ENCODE data around the gene CDYL.

The CDYL gene, protein sequence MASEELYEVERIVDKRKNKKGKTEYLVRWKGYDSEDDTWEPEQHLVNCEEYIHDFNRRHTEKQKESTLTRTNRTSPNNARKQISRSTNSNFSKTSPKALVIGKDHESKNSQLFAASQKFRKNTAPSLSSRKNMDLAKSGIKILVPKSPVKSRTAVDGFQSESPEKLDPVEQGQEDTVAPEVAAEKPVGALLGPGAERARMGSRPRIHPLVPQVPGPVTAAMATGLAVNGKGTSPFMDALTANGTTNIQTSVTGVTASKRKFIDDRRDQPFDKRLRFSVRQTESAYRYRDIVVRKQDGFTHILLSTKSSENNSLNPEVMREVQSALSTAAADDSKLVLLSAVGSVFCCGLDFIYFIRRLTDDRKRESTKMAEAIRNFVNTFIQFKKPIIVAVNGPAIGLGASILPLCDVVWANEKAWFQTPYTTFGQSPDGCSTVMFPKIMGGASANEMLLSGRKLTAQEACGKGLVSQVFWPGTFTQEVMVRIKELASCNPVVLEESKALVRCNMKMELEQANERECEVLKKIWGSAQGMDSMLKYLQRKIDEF

DNA sequence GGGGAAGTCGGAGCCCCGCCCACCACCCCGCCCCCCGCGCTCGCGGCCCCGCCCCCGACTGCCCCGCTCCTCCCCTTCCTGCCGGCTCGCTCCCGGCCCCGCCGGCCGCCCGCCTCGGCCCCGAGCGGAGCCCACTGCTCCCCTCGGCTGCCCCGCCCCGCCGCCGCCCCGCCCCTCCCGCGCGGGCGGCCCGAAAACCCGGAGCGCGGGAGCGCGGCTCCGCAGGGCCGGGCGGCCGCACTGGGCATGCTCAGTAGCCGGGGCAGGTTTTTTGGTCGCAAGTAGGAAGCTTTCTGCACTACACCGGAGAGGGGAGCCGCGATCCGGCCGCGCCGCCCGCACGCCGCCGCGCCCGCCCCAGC lies at the start of gene CDYL:
TSS of gene CDYL (plus strand) at position 274 of the 362 bp plus-strand sequence. CDS start 380 bp downstream, outside the sequence.
- peak; percentile 73 to 77 for ATAC-seq

DNA sequence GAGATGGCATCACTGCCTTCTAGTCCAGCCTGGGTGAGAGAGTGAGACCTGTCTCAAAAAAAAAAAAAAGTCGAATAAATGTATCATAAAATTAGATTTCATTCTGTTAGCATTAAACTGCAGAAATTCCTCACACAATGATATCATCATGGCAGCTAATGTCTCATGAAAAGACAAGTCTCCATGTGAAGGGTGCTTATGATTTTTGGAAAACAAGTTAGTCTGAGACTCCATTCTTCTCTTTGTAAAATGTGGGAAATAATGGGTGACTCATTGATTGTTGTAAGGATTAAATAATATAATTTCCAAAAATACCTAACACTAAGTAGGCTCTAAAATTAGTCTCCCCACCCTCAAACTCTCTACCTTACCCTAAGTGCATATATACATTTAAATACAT lies 49.6 kb upstream of the CDYL start:
- no peak for ATAC-seq

DNA sequence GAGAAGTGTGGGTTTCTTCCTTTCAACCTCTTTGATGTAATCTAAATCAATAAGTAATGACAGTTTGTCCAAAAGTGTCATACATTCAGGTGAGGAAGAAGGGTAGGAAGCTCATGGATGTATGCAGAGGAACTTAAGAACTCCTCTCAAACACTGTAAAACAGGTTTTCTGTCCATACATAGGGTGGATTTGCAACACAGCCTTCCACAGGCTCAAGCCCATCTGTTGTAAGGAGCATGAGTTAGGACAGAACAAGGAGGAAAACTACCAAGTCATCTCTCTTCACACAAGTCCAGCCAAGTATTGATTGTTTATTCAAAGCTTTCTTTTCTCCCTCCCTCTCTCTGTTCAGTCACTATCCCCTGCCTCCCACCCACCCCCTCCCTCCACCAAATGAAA lies 49.0 kb upstream of the CDYL start:
- no peak for ATAC-seq

- no peak for ATAC-seq
Measured at GRCh38 chr6:4727671-4728435, 48.4 kb upstream of the CDYL start.

- ATAC-seq = no peak
Measured at GRCh38 chr6:4728436-4728769, 47.8 kb upstream of the CDYL start.

- no peak for ATAC-seq
Measured at GRCh38 chr6:4728926-4729325, 47.3 kb upstream of the CDYL start.

DNA sequence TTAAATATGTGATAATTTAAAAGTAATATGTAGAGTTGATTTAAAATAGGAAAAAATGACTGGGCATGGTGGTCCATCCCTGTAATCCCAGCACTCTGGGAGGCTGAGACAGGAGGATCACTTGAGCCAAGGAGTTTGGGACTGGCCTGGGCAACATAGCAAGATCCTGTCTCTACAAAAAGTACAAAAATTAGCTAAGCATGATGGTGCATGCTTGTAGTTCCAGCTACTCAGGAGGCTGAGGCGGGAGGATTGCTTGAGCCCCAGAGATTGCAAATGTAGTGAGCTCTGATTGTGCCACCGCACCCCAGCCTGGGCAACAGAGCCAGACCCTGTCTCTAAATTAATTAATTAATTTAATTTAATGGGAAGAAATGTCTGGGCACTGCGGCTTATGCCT lies 44.2 kb upstream of the CDYL start:
- ATAC-seq = no peak

- no peak for ATAC-seq
Measured at GRCh38 chr6:4732691-4733315, 43.4 kb upstream of the CDYL start.

DNA sequence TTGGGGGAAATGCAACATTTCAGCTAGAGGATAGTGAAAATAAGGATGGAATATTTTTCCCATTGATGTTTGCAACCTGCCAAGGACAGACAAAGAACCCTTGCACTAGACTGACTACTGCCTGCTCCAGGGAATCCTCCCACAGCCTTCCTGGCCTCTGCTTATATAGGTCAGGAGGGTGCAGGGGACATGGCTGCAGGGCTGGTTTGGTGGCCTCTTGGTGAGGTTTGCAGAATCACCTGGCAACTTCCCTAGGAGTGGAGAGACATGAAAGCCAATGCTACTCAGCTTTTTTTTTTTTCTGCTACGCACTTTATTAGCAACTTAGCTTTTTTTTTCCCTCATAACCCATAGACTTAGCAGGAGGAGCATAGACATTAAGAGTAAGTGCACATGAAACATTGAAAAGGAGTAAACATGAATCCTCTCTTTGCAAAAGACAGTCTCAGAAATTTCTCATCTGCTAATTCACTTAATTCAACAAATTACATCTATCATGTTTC lies 39.8 kb upstream of the CDYL start:
- ATAC-seq = no peak

- ATAC-seq = no peak
Measured at GRCh38 chr6:4740032-4740431, 36.2 kb upstream of the CDYL start.

DNA sequence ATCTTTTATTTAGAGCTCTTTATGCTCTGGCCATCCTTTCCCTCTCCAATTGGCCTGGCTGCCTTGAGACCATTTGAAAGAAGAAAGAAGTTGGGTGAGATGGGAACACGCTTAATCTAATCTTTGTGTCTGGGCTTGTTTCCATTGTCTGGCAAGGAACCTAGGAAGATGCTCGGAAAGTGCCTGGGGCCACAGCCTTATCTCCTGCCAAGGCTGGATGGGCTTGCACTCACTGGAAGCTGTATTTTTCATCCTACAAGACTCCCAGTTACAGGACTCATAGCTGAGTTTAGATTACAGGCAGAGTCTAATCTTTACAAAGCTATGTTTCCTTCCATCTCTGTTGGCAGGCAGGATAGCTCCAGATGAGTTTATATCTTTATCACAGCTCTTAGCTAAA lies 33.1 kb upstream of the CDYL start:
- ATAC-seq = no peak

GRCh38 chr6:4743926-4744325 lies 32.3 kb upstream of the CDYL start:
- ATAC-seq = no peak

GRCh38 chr6:4747588-4747987 lies 28.6 kb upstream of the CDYL start:
- no peak for ATAC-seq

GRCh38 chr6:4751823-4752464 lies 24.3 kb upstream of the CDYL start:
- no peak for ATAC-seq

DNA sequence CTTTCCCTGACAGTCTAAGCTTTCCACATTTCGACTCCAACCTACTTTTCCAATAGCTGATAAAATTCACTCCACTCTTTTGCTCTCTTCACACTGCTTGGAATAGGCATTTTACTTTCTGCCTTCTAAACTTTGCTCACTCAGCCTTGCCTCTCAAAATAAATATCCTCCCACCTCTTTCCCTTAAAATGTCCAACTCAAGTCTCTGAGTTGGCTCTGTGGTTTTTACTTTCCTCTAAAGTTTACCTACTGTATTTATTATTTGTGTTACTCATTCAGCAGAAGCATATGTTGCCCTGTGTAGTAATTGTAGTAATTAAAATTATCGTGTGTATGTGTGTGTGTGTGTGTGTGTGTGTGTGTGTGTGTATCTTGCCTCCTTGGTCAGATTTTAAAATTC lies 20.0 kb upstream of the CDYL start:
- no peak for ATAC-seq

- no peak for ATAC-seq
Measured at GRCh38 chr6:4759997-4760396, 16.2 kb upstream of the CDYL start.

DNA sequence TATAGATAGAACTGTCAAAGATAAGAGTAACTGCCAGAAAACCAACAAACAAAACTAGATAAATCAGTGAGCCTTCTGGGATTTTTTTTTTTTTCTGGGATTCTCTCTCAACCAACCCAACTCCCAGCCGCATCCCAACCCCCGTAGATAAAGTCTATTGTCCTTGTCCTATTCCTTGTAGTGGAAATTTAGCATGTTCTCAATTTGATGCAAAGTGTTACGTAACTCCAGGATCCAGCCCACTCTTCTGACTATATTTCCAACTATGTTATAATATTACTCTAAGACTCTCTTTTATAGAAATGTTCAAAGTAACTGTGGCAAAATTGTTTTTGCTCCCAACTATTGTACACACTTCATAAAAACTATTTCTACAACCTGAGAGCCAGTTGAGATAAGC lies 15.4 kb upstream of the CDYL start:
- no peak for ATAC-seq

- no peak for ATAC-seq
Measured at GRCh38 chr6:4762294-4762693, 13.9 kb upstream of the CDYL start.

DNA sequence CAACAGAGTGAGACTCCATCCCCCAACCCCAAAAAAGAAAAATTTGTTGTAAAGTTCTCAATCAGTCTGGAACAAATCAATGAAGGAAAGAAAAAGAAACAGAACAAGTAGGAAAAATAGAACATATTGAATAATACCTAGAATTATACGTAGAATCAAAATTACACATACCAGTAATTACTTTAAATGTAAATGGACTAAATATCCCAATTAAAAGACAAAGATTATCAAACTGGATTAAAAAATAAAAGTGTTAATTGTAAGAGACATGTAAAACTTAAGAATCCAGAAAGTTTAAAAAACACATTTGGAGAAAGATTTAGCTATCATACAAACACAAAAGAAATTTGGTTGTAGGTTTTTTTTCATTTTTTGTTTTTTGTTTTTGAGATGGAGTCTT lies 12.3 kb upstream of the CDYL start:
- no peak for ATAC-seq

DNA sequence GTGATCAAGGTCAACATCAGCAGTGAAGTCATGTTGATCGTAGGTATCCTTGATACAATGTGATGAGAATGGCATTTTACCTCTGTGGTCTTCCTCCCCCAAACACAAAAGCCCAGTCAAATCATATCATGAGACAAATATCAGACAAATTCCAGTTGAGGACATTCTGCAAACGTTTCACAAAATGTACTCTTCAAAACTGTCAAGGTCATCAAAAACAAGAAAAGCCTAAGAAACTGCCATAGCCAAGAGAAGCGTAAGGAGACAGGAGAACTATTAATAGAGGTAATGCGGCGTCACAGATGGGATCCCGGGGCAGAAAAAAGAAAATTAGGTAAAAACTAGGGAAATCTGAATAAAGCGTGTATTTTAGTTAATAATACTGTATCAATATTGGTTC lies 7.4 kb upstream of the CDYL start:
- no peak for ATAC-seq

DNA sequence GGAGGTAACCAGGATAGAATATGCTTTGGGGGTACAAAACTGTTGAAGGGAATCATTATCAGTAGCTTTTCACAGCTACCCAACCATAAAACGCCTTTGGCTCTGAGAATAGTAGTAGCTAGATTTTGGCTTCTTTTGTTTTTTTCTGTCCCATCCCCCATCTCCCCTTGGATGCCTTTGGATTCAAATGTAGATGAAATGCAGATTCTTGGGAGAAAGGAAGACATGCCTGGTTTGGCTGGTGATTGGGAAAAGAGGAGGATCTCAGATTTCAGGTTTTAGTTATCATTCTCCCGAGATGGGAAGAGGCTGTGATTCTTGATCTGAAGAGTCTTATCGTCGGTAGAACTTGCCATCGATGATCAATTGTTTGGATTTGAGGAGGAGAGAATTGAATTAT lies 3.5 kb upstream of the CDYL start:
- ATAC-seq = no peak

DNA sequence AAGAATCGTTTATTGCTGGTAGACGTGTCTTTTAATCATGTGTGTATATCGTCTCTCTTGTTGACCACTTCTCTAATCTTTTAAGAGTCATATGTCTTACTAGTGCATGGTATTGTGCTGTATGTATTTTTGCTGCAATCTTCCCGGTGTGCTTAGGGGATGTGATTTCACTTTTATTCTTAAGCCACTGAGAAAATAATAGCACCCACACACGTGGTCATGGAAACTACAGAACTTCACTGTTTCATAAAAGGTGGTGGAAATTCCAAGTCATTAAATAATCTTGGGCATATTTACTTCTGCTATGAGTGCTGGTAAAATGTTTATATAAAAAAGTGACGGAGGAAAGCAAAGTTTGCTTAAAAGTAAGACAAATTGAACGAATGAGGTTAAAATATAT lies 3.0 kb upstream of the CDYL start:
- no peak for ATAC-seq

DNA sequence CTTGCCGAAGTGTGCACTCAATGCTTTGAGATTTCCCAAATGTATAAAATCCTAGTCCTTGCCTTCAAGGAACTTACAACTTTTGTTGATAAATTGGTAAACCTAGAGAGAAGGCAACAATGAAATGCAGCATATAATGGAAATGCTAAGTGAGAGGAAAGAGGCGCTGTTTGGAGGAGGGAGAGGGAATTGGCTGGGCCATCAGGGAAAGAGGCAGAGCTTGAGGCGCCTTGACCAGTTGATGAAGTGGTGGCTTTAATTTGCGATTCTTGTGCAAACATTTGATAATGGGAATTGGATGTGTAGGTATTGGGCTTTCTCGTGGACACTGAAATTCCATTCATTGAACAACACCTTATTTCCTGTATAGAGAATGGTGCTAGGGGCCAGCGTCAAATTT lies 1.9 kb upstream of the CDYL start:
- no peak for ATAC-seq

Data from activated CD4-positive, CD25-positive, alpha-beta regulatory T cell treated with anti-CD3 and anti-CD28 coated beads, Interleukin-2, amount 50 U/mL, for 24 hours (primary cell).